ENCODE results near the gene CATSPERB. TPM values are rescaled to one million over a fixed set of nuclear protein-coding genes. Genes with fewer than 3 reads are reported as not detected.

CATSPERB gene
- total and polyA plus RNA-seq, 2 donors (not counting 3 experiments of a cell fraction or from before 2014, with no cell fraction given): not detected

DNA sequence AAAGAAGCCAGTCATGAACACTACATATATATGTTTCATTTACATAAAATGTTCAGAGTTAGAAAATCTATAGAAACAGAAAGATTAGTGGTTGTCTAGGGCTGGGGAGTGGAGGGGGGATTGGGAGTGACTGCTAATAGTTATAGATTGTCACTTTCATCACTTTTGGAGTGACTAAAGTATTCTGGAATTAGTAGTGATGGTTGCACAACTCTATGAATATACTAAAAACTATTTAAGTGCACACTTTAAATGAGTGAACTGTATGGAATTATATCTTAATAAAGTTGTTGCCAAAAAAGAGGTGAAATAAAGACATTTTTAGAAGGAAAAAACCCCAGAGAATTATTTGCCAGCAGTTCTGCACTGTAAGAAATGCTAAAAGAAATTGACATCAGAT is 9.5 kb downstream of the CATSPERB start:
- Histone ChIP-seq H3K9me3 (replicated peaks; ENCODE audit: control insufficient read depth, insufficient read depth, low read length) (no peaks in the 10 kb centered on the region), H3K9me1 (replicated peaks; ENCODE audit: control insufficient read depth, extremely low read depth, insufficient read depth, low read length) (no peaks in the 10 kb centered on the region), H3K27ac (ENCODE audit: insufficient read depth, low read depth, low read length) (no peak overlapping the region), H3K4me2 (ENCODE audit: insufficient read depth, low read length) (no peak overlapping the region), H3K27me3 (ENCODE audit: control insufficient read depth in 2 of 2, insufficient read depth in 2 of 2, low read length in 2 of 2) (no peaks in the 10 kb centered on the region), H4K20me1 (replicated peaks; ENCODE audit: control insufficient read depth, extremely low read depth, insufficient read depth, low read length) (no peaks in the 10 kb centered on the region), H3K4me3 (replicated peaks in 1 of 3; ENCODE audit: insufficient read depth in 1 of 3, low read depth in 1 of 3, low read length in 3 of 3) (no peak overlapping the region), H2AFZ (ENCODE audit: low read depth, low read length) (no peak overlapping the region), H3K36me3 (ENCODE audit: control insufficient read depth in 2 of 2, extremely low read depth in 1 of 2, insufficient read depth in 2 of 2, low read length in 2 of 2) (no peaks in the 10 kb centered on the region), H3K79me2 (ENCODE audit: control insufficient read depth, insufficient read depth, low read length) (no peaks in the 10 kb centered on the region), H3K9ac (replicated peaks; ENCODE audit: extremely low read depth, insufficient read depth, low read length) (no peak overlapping the region), H3K4me1 (ENCODE audit: control insufficient read depth, extremely low read depth, insufficient read depth, low read length) (no peaks in the 10 kb centered on the region)
- TF ChIP-seq GATA2 (IDR thresholded peaks at IDR 0.05; ENCODE audit: insufficient read depth, insufficient read length, low read depth, low read length) (no peak), EZH2 (IDR thresholded peaks at IDR 0.05; ENCODE audit: borderline replicate concordance, low read depth, low read length, severe bottlenecking) (no peak), POLR2AphosphoS5 (IDR thresholded peaks at IDR 0.05; ENCODE audit: insufficient read depth, low read depth, low read length) (no peak), JUN (IDR thresholded peaks at IDR 0.05; ENCODE audit: borderline replicate concordance, insufficient read depth, insufficient read length, low read depth) (no peak), FOS (IDR thresholded peaks at IDR 0.05; ENCODE audit: borderline replicate concordance, insufficient read depth, low read length) (no peak), MYC (IDR thresholded peaks at IDR 0.05; ENCODE audit: low read depth, low read length) (no peak), POLR2A (IDR thresholded peaks at IDR 0.05; ENCODE audit: low read depth, low read length) (no peak)
- TF ChIP-seq, protein P1, sequence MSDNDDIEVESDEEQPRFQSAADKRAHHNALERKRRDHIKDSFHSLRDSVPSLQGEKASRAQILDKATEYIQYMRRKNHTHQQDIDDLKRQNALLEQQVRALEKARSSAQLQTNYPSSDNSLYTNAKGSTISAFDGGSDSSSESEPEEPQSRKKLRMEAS (IDR thresholded peaks at IDR 0.05; ENCODE audit: insufficient read depth, insufficient read length): no peak
- TF ChIP-seq, protein P2, sequence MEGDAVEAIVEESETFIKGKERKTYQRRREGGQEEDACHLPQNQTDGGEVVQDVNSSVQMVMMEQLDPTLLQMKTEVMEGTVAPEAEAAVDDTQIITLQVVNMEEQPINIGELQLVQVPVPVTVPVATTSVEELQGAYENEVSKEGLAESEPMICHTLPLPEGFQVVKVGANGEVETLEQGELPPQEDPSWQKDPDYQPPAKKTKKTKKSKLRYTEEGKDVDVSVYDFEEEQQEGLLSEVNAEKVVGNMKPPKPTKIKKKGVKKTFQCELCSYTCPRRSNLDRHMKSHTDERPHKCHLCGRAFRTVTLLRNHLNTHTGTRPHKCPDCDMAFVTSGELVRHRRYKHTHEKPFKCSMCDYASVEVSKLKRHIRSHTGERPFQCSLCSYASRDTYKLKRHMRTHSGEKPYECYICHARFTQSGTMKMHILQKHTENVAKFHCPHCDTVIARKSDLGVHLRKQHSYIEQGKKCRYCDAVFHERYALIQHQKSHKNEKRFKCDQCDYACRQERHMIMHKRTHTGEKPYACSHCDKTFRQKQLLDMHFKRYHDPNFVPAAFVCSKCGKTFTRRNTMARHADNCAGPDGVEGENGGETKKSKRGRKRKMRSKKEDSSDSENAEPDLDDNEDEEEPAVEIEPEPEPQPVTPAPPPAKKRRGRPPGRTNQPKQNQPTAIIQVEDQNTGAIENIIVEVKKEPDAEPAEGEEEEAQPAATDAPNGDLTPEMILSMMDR (IDR thresholded peaks at IDR 0.05; ENCODE audit: extremely low read depth in 1 of 2, insufficient read depth in 1 of 2, low read depth in 1 of 2, low read length in 2 of 2): no peak
- intact Hi-C loops (cut with micrococcal nuclease) (no loop called here), dilution Hi-C loops (cut with MboI; ENCODE audit: extremely low pct_ligation_motif_present, low sequenced_read_pairs) (no loop called here)
- no TSS peak for BruUV-seq (replicated peaks)
- DNase-seq (ENCODE audit: low read depth, low spot score) (no peak), FAIRE-seq (no peak)
- CTCF ChIA-PET: no interaction called here
- POLR2A ChIA-PET: no interaction called here

All from endothelial cell of umbilical vein (primary cell).